Measurements from ENCODE around the gene SDHA.
"Not testable (repeated sequence)": the region's sequence is repeated elsewhere in the genome, so short reads cannot be mapped to it uniquely, and the experiment has no call there.

SDHA gene

GRCh38 chr5:213803-214395, 4.2 kb upstream of the SDHA start:
- H3K4me3 ChIP-seq (ENCODE audit: low read depth, low read length) = no peak overlapping the region
- no peak for DNase-seq (ENCODE audit: low read depth)

GRCh38 chr5:215256-215655, 2.9 kb upstream of the SDHA start:
- not testable (repeated sequence) for H3K4me3 ChIP-seq (ENCODE audit: low read depth, low read length); DNase-seq (ENCODE audit: low read depth)

GRCh38 chr5:216076-216475, 2.0 kb upstream of the SDHA start:
- H3K4me3 ChIP-seq (ENCODE audit: low read depth, low read length); DNase-seq (ENCODE audit: low read depth): not testable (repeated sequence)

- no peak for DNase-seq (ENCODE audit: low read depth)
- peak overlapping the region; percentile 97 for H3K4me3 ChIP-seq (ENCODE audit: low read depth, low read length)
Observed at GRCh38 chr5:218457-219291, 554 bp downstream of the SDHA start.

- H3K4me3 ChIP-seq (ENCODE audit: low read depth, low read length) = peak overlapping the region; percentile 97
- DNase-seq (ENCODE audit: low read depth) = no peak
Observed at GRCh38 chr5:219460-219863, 1.3 kb downstream of the SDHA start.

- DNase-seq (ENCODE audit: low read depth) = no peak
- H3K4me3 ChIP-seq (ENCODE audit: low read depth, low read length) = peak overlapping the region; percentile 97
Observed at GRCh38 chr5:219991-220390, 1.9 kb downstream of the SDHA start.

- H3K4me3 ChIP-seq (ENCODE audit: low read depth, low read length); DNase-seq (ENCODE audit: low read depth): not testable (repeated sequence)
Observed at GRCh38 chr5:222951-223715, 5.0 kb downstream of the SDHA start.

GRCh38 chr5:223791-224190, 5.7 kb downstream of the SDHA start:
- no peak overlapping the region for H3K4me3 ChIP-seq (ENCODE audit: low read depth, low read length)
- no peak for DNase-seq (ENCODE audit: low read depth)

GRCh38 chr5:225334-225733, 7.2 kb downstream of the SDHA start:
- H3K4me3 ChIP-seq (ENCODE audit: low read depth, low read length) = no peak overlapping the region
- DNase-seq (ENCODE audit: low read depth) = no peak

GRCh38 chr5:227375-227774, 9.3 kb downstream of the SDHA start:
- DNase-seq (ENCODE audit: low read depth); H3K4me3 ChIP-seq (ENCODE audit: low read depth, low read length): not testable (repeated sequence)

GRCh38 chr5:228886-229285, 10.8 kb downstream of the SDHA start:
- no peak overlapping the region for H3K4me3 ChIP-seq (ENCODE audit: low read depth, low read length)
- DNase-seq (ENCODE audit: low read depth) = no peak

- H3K4me3 ChIP-seq (ENCODE audit: low read depth, low read length) = no peak overlapping the region
- no peak for DNase-seq (ENCODE audit: low read depth)
Observed at GRCh38 chr5:230711-231110, 12.6 kb downstream of the SDHA start.

GRCh38 chr5:231661-232060, 13.5 kb downstream of the SDHA start:
- DNase-seq (ENCODE audit: low read depth) = no peak
- no peak overlapping the region for H3K4me3 ChIP-seq (ENCODE audit: low read depth, low read length)

GRCh38 chr5:233426-233825, 15.3 kb downstream of the SDHA start:
- DNase-seq (ENCODE audit: low read depth); H3K4me3 ChIP-seq (ENCODE audit: low read depth, low read length): not testable (repeated sequence)

- H3K4me3 ChIP-seq (ENCODE audit: low read depth, low read length) = no peak overlapping the region
- DNase-seq (ENCODE audit: low read depth) = no peak
Observed at GRCh38 chr5:234450-234849, 16.3 kb downstream of the SDHA start.

- H3K4me3 ChIP-seq (ENCODE audit: low read depth, low read length); DNase-seq (ENCODE audit: low read depth): not testable (repeated sequence)
Observed at GRCh38 chr5:235527-235926, 17.4 kb downstream of the SDHA start.

- DNase-seq (ENCODE audit: low read depth); H3K4me3 ChIP-seq (ENCODE audit: low read depth, low read length): not testable (repeated sequence)
Observed at GRCh38 chr5:237931-238330, 19.8 kb downstream of the SDHA start.

- not testable (repeated sequence) for DNase-seq (ENCODE audit: low read depth); H3K4me3 ChIP-seq (ENCODE audit: low read depth, low read length)
Observed at GRCh38 chr5:240550-240949, 22.4 kb downstream of the SDHA start.

- not testable (repeated sequence) for H3K4me3 ChIP-seq (ENCODE audit: low read depth, low read length); DNase-seq (ENCODE audit: low read depth)
Observed at GRCh38 chr5:241045-241669, 23.0 kb downstream of the SDHA start.

Data from skeletal muscle cell (primary cell).